Glomerular visceral epithelial cell (primary cell): ENCODE results near the gene CHD6.

Source experiments
- DNase-seq: peaks from one replicate; pipeline ENCODE4 v3.0.0-alpha.2; 2016; ENCODE audit errors: extremely low spot score

CHD6 gene

GRCh38 chr20:41506192-41506915 is 111.8 kb downstream of the CHD6 start:
- DNase-seq = no peak

DNA sequence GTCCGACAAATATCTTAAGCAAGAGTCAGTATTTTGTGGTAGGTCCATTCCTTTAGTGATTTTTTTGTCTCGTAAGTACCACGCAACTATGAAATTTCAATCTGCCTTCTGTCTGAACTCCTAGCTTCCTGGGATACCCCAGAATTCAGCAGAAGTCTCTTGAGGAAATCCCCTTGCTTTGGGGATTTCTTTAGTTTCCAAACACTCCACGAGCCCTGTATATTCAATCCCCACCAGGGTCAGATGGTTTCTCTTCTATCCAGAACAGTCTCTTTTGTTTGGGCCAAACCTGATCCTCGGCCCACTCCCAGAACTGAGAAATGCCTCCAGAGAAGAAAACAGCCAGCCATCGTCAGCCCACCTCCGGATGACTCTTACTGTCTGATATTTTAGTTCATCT is 113.0 kb downstream of the CHD6 start:
- no peak for DNase-seq

DNA sequence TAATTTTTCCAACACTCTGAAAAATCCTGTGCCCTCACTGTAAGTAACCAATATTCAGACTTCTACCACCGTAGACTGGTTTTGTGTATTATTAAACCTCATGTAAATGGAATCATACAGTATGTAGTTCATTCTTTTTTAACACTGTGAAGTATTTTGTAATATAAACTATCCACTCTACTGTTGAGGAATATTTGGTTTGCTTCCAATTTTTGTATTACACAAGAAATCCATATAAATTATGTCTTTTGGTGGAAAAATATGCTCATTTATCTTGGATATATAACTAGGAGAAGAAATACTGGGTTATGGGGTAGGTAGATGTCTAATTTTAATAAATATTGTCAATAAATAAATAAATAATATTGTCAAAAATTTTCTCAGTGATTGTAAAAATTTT is 116.8 kb downstream of the CHD6 start:
- no peak for DNase-seq

DNA sequence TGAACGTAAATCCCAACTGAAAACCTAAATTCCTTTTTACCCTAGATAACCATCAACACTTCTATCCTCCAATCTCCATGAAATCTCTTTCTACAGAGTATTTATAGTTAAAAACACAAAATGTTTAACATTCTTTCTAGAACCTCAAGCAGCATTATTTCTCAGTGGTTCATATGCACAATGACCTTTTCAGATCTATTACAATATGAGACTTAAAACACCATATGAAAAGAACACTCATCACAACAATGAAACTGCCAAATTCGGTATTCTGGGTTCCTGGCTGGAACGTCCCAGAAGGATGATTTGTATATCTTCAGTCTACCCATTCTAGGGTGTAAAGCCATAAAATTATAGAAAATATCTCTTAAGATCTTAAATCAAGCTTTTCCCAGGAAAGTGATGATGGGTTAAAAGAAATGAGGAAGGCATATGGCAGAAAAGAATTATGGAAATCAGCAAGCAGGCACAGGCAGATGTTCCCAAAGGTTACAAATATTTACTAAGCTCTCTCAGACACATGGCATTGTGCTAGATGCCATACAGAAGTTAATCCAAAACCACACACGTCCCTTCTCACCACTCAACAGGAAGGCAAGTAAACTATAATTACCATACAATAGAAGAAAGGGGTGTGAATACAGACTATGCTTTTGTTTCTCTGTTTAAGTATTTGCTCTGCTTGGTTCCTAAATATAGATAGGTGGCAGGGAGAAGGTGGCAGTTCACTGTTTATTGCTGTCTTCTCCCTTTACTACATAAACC is 118.0 kb downstream of the CHD6 start:
- DNase-seq = no peak

- DNase-seq = no peak
Measured at GRCh38 chr20:41499064-41499463, 119.1 kb downstream of the CHD6 start.

DNA sequence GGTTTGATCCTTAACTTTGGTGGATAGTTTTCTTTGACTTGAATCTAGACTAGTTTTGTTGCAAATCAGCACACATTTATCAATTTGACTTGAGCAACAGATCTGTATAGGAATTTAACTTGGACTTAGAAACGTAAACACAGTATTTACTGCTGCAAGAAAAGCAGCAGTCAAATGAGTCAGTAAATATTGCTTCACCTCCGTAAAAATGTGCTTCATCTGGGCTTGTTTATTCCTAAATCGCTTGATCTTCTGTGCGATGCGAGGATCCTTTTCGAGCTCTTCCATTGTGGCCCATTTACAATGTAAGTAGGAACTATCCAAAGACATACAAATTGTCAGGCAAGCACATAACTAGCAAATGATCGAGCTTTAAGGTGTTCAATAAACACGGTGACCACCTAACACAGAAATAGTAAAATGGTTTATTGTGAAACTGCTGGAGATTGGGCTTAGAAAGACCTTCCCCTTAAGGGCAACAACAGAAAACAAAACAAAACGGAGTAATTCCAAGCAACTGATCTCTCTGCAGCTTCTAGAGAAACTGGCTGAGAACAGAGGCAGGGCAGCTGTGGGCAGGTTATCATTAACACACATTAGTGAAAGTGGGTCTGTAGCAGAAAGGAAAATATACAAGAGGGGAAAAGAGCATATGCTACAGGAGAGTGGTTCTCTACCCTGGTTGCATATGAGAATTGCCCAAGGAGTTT is 120.8 kb downstream of the CHD6 start:
- no peak for DNase-seq

DNA sequence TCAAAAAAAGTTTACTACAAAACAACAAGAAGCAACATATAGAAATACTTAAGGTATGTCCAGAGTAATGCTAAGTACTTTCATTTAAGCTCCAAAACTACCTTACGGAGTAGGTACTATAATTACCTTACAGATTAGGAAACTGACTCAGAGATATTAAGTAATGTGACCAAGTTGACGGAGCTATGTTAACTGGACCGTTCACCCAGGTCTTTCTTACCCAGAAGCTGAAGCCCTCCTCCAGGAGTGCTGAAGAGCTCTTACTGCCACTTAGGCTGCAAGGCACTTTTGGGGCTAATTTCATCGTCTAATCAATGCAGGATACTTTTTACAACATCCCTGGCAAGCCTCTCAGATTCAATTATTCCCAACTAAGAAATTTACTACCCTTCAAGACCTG is 123.7 kb downstream of the CHD6 start:
- no peak for DNase-seq

DNA sequence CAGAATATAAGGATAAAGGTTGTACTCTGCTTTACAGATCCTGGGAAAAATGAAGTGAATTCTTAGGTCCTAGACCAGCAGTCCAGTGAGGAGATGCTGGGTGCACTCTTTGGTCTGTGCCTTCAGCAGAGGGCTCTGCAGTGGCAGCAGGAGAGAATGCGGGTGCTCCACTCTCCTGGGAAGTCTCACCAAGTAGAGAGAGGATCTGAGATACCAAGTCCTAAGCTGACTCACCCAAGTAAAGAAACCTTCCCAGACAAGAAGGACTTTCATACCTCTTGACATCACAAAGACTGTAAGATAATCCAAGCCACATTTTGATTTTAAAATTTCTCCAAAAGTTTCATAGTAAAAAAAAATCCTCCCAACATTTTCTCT is 134.6 kb downstream of the CHD6 start:
- peak; percentile 30 for DNase-seq

- DNase-seq = peak; percentile 77
Measured at GRCh38 chr20:41482647-41483552, 135.3 kb downstream of the CHD6 start.

DNA sequence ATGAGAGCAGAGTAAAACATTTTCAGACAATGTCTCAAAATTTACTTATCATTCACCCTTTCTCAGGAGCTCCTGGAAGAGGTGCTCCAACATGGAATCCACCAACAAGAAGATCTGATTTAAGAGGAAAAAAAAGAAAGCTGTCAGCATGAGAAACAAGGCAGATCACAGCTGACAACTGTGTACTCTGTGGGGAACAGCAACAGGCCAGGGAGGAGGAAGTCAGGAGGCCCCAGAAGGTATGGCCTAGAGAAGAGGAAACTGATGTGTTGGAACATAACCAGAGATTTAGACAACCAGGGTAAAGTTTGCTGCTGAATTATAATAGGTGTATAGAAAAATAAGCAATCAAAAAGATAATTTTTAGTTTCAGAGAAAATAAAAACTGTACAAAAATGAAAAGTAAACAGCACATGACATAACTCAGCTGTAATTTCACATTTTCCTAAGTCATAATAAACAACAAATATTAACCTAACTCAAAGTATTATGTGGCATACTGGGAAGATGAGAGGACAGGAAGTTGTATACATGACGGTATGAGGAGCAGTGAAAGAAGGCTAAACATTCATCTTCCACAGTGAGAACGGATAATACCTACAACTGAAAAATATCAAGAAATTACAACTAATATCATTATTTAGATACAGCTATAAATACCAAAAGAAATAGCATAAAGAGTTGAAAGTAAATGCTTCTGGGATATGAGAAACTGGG is 138.0 kb downstream of the CHD6 start:
- no peak for DNase-seq

DNA sequence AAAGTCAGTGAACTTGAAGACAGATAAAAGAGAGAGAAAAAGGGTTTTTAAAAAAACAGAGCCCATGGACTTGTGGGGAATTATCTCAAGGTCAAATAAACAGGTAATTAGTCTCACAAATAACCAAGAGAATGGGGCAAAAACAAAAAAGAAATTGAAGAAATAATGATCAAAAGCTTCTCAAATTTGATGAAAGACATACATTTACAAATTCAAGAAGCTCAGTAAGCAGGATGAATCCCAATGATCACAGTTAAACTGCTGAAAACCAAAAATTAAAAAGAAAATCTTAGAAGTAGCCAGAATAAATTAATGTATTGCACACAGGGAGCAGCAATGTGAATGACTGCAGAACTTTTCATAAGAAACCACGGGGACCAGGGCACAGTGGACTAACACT is 139.1 kb downstream of the CHD6 start:
- DNase-seq = no peak

DNA sequence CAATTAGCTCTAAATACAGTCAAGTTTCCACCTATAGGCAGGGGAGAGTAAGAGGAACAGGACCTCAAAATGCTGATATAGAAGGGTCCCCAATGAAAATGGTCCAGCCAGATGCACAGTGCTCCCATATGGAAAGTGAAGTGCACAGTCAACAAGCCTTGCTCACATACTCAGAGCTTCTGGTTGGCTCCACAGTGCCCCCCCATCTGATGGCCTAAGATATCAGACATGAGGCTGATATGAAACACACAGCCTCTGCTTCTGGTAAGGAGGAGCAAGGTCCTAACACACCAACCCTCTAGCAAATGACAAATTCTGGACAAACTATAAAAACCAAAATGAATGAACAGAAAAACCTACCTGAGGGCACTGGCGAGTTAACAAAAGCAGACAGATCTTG is 140.2 kb downstream of the CHD6 start:
- no peak for DNase-seq

DNA sequence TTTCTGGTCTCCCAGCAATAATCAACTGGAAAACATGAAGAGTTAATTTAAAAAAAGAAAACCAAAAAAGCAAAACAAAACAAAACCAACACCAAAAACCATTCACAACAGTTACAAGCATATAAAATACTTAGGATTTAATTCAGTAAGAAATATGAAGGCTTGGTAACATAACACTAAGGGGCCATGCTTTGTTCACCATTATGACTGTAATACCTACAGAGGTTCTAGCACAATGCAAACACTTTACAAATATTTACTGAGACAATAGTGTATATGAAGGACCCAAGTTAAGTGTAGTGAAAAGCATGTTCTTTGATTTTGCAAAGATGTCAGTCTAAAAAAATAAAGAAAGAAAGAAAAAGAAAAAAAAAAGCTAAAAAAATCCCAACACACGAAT is 141.7 kb downstream of the CHD6 start:
- DNase-seq = no peak

GRCh38 chr20:41476013-41476441 is 142.2 kb downstream of the CHD6 start:
- DNase-seq = no peak

DNA sequence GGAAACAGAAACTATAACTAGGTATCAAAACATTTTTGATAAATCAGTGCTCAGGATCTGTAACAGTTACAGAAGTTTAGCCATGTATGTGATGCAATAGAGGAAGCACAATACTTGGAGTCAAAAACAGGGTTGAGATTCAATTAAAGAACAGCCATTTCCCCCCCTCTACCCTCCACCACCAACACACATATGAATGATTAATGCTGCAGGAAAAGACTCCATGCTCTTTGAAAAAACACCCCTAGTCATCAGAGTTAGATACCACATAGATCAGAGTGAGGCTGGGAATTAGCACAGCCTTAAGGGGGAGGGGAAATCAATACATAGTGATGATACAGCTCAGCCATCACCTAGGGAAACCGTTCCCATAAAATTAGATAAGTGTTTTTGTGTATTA is 142.7 kb downstream of the CHD6 start:
- no peak for DNase-seq

GRCh38 chr20:41470362-41471095 is 147.6 kb downstream of the CHD6 start:
- DNase-seq = no peak

DNA sequence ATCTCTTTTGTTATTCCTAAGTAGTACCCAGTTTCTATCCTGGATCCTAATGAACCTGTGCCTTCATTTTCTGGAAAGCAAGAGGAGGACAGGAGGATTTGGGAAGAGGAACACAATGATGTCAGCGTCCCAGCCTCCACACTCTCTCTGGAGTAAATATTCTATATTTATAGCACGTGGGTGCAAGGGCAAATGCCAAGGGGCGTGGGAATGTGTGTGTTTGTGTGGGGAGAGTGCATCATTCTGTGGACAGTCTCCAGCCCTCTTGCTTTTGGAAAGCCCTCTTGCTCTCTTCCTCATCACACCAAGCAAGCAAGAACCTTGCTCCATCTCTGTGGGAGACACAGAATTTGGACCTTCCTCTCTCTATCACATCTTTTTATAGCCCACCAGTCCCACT is 148.3 kb downstream of the CHD6 start:
- DNase-seq = no peak

GRCh38 chr20:41468994-41469600 is 149.1 kb downstream of the CHD6 start:
- DNase-seq = no peak

- no peak for DNase-seq
Measured at GRCh38 chr20:41467690-41468089, 150.5 kb downstream of the CHD6 start.

DNA sequence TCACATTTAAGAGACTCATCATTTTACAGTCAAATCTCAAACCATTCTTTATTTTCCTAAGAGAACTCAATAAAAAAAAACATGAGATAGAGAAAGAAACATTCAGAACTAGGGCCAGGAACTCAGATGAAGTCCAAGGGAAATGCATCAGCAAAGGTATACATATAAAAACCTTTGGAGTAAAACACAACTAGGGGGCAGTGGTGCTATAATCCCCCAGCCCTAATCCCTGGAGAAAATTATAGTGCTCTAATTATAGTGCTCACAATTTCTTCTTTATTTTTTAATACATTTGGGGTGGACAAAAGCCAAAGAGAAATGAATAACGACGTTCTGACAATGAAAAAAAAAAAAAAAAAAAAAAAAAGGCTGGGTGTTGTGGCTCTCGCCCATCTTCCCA is 151.0 kb downstream of the CHD6 start:
- DNase-seq = no peak
